HG03469 (cell line): Measurements from ENCODE around the gene EFNA2.
"Not testable (repeated sequence)": the region's sequence is repeated elsewhere in the genome, so short reads cannot be mapped to it uniquely, and the experiment has no call there.

Experiments
- ATAC-seq: cut with Tn5 transposase; IDR thresholded peaks from one replicate; pipeline ENCODE4 v1.9.1; 2021; ENCODE audit warnings: mild to moderate bottlenecking, moderate library complexity, moderate number of reproducible peaks; ENCODE audit not compliant: unreplicated experiment

EFNA2 gene

GRCh38 chr19:1315470-1316166 lies 29.9 kb downstream of the EFNA2 start:
- no peak for ATAC-seq

GRCh38 chr19:1316466-1316865 lies 30.8 kb downstream of the EFNA2 start:
- no peak for ATAC-seq

GRCh38 chr19:1317274-1318003 lies 31.8 kb downstream of the EFNA2 start:
- ATAC-seq: no peak

GRCh38 chr19:1318678-1319471 lies 33.2 kb downstream of the EFNA2 start:
- no peak for ATAC-seq

GRCh38 chr19:1320282-1320650 lies 34.6 kb downstream of the EFNA2 start:
- ATAC-seq: not testable (repeated sequence)

GRCh38 chr19:1321539-1321938 lies 35.9 kb downstream of the EFNA2 start:
- ATAC-seq: no peak

GRCh38 chr19:1322198-1322981 lies 36.7 kb downstream of the EFNA2 start:
- ATAC-seq: no peak

- no peak for ATAC-seq
These were observed 38.7 kb downstream of the EFNA2 start for GRCh38 chr19:1324249-1324805.

- ATAC-seq: no peak
These were observed 39.3 kb downstream of the EFNA2 start for GRCh38 chr19:1324806-1325567.

GRCh38 chr19:1325568-1326294 lies 40.1 kb downstream of the EFNA2 start:
- ATAC-seq: no peak

- ATAC-seq: no peak
These were observed 41.5 kb downstream of the EFNA2 start for GRCh38 chr19:1327125-1327524.

GRCh38 chr19:1332208-1332607 lies 46.5 kb downstream of the EFNA2 start:
- not testable (repeated sequence) for ATAC-seq

- ATAC-seq: no peak
These were observed 50.5 kb downstream of the EFNA2 start for GRCh38 chr19:1336079-1336684.

- ATAC-seq: no peak
These were observed 55.2 kb downstream of the EFNA2 start for GRCh38 chr19:1340681-1341469.

GRCh38 chr19:1343041-1343440 lies 57.4 kb downstream of the EFNA2 start:
- ATAC-seq: no peak

GRCh38 chr19:1349211-1349610 lies 63.5 kb downstream of the EFNA2 start:
- no peak for ATAC-seq

GRCh38 chr19:1350867-1351266 lies 65.2 kb downstream of the EFNA2 start:
- no peak for ATAC-seq
